Measurements from ENCODE around the gene APOM.

The APOM gene

DNA sequence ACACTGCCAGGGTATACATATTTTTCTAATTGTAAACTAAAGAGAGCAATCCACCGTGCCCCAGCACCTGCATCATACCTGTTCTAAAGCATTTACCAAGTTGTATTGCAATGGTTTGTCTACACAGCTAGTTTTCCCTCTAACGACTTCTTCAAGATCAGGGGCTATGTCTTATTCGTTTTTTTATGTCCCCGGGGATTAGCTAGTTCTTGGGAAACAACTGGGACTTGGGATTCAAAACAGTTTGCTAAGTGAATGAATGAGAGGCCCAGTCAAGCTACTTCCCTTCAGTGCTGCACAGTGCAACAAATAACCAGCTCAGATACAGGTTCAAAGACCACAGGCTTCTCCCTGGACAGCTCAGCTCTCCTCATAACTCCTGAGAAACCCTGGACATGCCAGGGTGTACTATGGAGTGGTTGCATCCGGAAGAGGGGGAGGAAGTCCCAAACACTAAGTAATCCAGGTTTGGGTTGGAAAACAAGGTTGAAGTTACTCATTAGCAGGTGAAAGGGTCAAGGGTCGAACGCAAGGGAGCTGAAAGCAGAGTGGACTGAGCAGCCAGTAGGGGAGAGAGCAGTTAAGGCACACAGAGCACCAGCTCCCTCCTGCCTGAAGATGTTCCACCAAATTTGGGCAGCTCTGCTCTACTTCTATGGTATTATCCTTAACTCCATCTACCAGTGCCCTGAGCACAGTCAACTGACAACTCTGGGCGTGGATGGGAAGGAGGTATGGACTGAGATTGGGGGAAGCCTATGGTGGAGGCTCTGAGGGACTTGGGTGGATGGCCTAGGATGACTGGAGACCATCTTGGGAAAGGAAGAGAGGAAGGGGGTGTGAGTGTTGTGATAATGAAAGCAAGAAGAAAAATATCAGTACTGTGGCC, at the start of gene APOM:
Gene APOM, plus strand, starts transcription at position 546 of the 889 bp plus-strand sequence. Its CDS starts 73 bp downstream, at position 619.
- no peaks in the 10 kb centered on the region for H3K9me3 ChIP-seq
- TF ChIP-seq, protein P1, sequence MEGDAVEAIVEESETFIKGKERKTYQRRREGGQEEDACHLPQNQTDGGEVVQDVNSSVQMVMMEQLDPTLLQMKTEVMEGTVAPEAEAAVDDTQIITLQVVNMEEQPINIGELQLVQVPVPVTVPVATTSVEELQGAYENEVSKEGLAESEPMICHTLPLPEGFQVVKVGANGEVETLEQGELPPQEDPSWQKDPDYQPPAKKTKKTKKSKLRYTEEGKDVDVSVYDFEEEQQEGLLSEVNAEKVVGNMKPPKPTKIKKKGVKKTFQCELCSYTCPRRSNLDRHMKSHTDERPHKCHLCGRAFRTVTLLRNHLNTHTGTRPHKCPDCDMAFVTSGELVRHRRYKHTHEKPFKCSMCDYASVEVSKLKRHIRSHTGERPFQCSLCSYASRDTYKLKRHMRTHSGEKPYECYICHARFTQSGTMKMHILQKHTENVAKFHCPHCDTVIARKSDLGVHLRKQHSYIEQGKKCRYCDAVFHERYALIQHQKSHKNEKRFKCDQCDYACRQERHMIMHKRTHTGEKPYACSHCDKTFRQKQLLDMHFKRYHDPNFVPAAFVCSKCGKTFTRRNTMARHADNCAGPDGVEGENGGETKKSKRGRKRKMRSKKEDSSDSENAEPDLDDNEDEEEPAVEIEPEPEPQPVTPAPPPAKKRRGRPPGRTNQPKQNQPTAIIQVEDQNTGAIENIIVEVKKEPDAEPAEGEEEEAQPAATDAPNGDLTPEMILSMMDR (IDR thresholded peaks at IDR 0.05) = no peak
- DNase-seq = no peak
- intact Hi-C loops (cut with DNase I; ENCODE audit: low total_unique reads) = no loop called here
- H3K27me3 ChIP-seq = no peaks in the 10 kb centered on the region
- peaks cover 4 to 42% (median 11%) of the 10 kb centered on the region in 3 donors for H3K36me3 ChIP-seq
- H3K4me3 ChIP-seq = no peak within 1 kb of the TSS
- H3K4me1 ChIP-seq = peaks cover 6 to 60% (median 41%) of the 10 kb centered on the region in 4 donors
- H3K27ac ChIP-seq = no peak within 1 kb of the TSS

DNA sequence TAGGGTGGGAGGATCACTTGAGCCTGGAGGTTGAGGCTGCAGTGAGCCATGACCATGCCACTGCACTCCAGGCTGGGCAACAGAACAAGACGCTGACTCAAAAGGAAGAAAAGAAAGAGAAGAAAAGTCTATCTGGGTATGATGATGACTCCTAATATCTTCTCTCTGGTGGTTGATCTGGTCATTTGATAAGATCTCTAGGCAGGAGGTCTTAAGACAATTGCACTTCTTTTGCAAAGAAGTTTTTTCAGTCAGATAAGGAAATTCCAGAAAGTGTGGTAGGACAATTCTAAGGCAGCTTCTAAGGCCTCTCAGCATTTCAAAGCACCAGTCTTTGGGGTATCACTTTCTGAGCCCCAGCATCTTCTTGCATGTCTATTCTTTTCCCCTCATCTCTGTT, 48.4 kb upstream of the APOM start:
- no peak overlapping the region for H3K27ac ChIP-seq
- no peaks in the 10 kb centered on the region for H3K4me1 ChIP-seq
- no peak for DNase-seq
- no peak overlapping the region for H3K4me3 ChIP-seq
- no peaks in the 10 kb centered on the region for H3K36me3 ChIP-seq
- H3K27me3 ChIP-seq = no peaks in the 10 kb centered on the region
- intact Hi-C loops (cut with DNase I; ENCODE audit: low total_unique reads) = no loop called here
- TF ChIP-seq, protein P1 (IDR thresholded peaks at IDR 0.05) = no peak
- H3K9me3 ChIP-seq = no peaks in the 10 kb centered on the region

DNA sequence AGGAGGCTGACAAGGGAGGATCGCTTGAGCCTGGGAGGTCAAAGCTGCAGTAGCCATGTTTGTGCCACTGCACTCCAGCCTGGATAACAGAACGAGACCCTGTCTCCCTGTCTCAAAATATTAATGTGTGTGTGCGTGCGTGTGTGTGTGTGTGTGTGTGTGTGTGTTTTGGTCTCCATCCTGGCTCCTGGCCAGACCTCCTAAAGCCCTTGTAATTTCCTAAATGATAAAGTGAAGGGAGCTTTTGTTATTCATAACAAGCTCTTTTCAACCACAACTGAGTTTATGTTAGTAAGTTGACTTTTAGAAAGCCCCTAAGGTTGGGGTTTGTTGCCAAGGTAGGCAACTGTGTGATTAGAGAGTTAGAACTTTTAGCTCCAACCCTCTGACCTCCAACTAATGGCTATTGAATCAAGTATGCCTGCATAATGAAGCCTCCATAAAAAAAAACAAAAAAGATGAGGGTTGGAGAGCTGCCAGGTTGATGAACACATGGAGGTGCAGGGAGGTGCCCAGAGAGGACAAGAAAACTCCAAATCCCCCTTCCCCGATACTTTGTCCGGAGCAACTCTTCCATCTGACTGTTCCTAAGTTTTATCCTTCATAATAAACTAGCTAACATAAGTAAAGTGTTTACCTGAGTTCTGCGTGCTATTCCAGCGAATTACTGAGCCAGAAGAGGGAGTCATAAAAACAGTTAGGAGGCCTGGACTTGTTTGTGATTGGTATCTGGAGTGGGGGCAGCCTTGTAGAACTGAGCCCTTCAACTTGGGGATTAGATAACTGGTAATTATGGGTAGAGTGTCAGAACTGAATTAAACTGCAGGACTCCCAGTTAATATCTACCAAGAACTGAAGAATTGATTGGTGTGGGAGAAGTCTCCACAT, 45.9 kb upstream of the APOM start:
- no peaks in the 10 kb centered on the region for H3K27me3 ChIP-seq
- intact Hi-C loops (cut with DNase I; ENCODE audit: low total_unique reads) = no loop called here

DNA sequence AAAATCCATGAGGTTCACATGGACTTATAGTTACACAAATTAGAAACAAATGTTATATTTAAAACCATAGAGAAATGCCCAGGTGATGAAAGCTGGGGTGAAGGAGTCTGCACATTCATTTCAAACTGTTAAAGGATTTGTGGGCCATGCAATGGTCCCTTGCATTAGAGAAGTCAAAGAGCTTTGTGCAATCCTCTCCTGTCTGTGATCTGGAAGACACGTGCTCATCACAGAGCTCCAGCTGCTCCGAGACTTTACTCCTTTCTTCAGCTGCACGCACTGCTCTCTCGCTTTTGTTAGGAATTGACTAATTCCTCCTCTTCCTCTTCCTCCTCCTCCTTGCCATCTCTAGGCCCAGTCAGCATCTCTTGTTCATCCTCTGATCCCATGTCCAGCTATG, 44.7 kb upstream of the APOM start:
- H3K27me3 ChIP-seq = no peaks in the 10 kb centered on the region
- H3K4me1 ChIP-seq = no peaks in the 10 kb centered on the region
- intact Hi-C loops (cut with DNase I; ENCODE audit: low total_unique reads) = no loop called here
- H3K27ac ChIP-seq = no peak overlapping the region
- no peaks in the 10 kb centered on the region for H3K9me3 ChIP-seq
- H3K36me3 ChIP-seq = no peaks in the 10 kb centered on the region
- H3K4me3 ChIP-seq = no peak overlapping the region
- no peak for DNase-seq
- TF ChIP-seq, protein P1 (IDR thresholded peaks at IDR 0.05) = no peak

More for the DNA sequence above, 45.9 kb upstream of the APOM start:
- H3K27ac ChIP-seq = no peak overlapping the region
- TF ChIP-seq, protein P1 (IDR thresholded peaks at IDR 0.05) = no peak
- no peaks in the 10 kb centered on the region for H3K4me1 ChIP-seq
- H3K36me3 ChIP-seq = no peaks in the 10 kb centered on the region
- no peaks in the 10 kb centered on the region for H3K9me3 ChIP-seq
- no peak for DNase-seq
- H3K4me3 ChIP-seq = no peak overlapping the region

DNA sequence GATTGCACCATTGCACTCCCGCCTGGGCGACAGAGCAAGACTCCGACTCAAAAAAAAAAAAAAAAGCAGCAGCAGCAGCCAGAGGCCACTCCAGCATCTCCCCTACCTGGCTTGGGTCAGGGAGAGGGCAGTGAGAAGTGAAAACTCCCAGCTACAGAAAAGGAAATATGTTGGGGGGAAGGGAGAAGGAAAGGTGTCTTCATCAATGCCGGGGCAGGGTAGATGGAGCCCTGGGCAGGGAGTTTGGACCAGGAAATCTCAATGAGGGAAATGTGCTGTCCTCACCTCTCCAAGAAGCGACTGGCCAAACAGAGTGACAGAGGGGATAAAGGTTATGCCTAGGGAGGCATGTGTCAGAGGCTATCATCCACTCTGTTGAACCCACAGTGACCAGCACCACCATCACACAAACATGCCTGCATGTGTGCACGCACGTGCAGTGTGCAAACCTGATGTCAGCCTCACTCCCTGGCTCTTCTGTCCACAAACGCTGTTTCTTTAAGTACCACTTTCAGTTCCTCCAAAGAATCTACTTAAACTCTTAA, 41.5 kb upstream of the APOM start:
- Histone ChIP-seq H3K4me1 (no peaks in the 10 kb centered on the region), H3K27ac (no peak overlapping the region), H3K27me3 (no peaks in the 10 kb centered on the region), H3K36me3 (no peaks in the 10 kb centered on the region), H3K4me3 (no peak overlapping the region), H3K9me3 (no peaks in the 10 kb centered on the region)
- TF ChIP-seq, protein P1 (IDR thresholded peaks at IDR 0.05) = no peak
- DNase-seq = no peak
- intact Hi-C loops (cut with DNase I; ENCODE audit: low total_unique reads) = no loop called here

Measured in tibial artery (tissue), 4 donors.